Measurements from ENCODE around the gene C16orf46. TPM values are rescaled to one million over a fixed set of nuclear protein-coding genes. Genes with fewer than 3 reads are reported as not detected.

The C16orf46 gene
- total and polyA plus RNA-seq, 2 donors (not counting 3 experiments of a cell fraction or from before 2014, with no cell fraction given), result 0.26 TPM; not detected in 1

- TF ChIP-seq CTCF (IDR thresholded peaks at IDR 0.05; ENCODE audit: extremely low read depth in 1 of 2, insufficient read depth in 1 of 2, low read depth in 1 of 2, low read length in 2 of 2) (no peak), FOS (IDR thresholded peaks at IDR 0.05; ENCODE audit: borderline replicate concordance, insufficient read depth, low read length) (no peak), POLR2AphosphoS5 (IDR thresholded peaks at IDR 0.05; ENCODE audit: insufficient read depth, low read depth, low read length) (no peak), MYC (IDR thresholded peaks at IDR 0.05; ENCODE audit: low read depth, low read length) (no peak), GATA2 (IDR thresholded peaks at IDR 0.05; ENCODE audit: insufficient read depth, insufficient read length, low read depth, low read length) (no peak), MAX (IDR thresholded peaks at IDR 0.05; ENCODE audit: insufficient read depth, insufficient read length) (no peak), POLR2A (IDR thresholded peaks at IDR 0.05; ENCODE audit: low read depth, low read length) (no peak), EZH2 (IDR thresholded peaks at IDR 0.05; ENCODE audit: borderline replicate concordance, low read depth, low read length, severe bottlenecking) (no peak), JUN (IDR thresholded peaks at IDR 0.05; ENCODE audit: borderline replicate concordance, insufficient read depth, insufficient read length, low read depth) (no peak)
- ChIA-PET POLR2A (no interaction called here), CTCF (no interaction called here)
- Histone ChIP-seq H3K9me1 (replicated peaks; ENCODE audit: control insufficient read depth, extremely low read depth, insufficient read depth, low read length) (no peaks in the 10 kb centered on the region), H3K79me2 (ENCODE audit: control insufficient read depth, insufficient read depth, low read length) (peaks cover 19% of the 10 kb centered on the region), H3K9ac (replicated peaks; ENCODE audit: extremely low read depth, insufficient read depth, low read length) (no peak overlapping the region), H3K4me2 (ENCODE audit: insufficient read depth, low read length) (peak overlapping the region; percentile 77), H2AFZ (ENCODE audit: low read depth, low read length) (peak overlapping the region; percentile 91), H4K20me1 (replicated peaks; ENCODE audit: control insufficient read depth, extremely low read depth, insufficient read depth, low read length) (no peaks in the 10 kb centered on the region), H3K27ac (ENCODE audit: insufficient read depth, low read depth, low read length) (no peak overlapping the region), H3K36me3 (ENCODE audit: control insufficient read depth in 2 of 2, extremely low read depth in 1 of 2, insufficient read depth in 2 of 2, low read length in 2 of 2) (no peaks in the 10 kb centered on the region), H3K4me3 (replicated peaks in 1 of 3; ENCODE audit: insufficient read depth in 1 of 3, low read depth in 1 of 3, low read length in 3 of 3) (peak overlapping the region in 1 of 3 experiments; percentile 49), H3K27me3 (ENCODE audit: control insufficient read depth in 2 of 2, insufficient read depth in 2 of 2, low read length in 2 of 2) (peaks cover 2 to 4% of the 10 kb centered on the region in 2 experiments), H3K4me1 (ENCODE audit: control insufficient read depth, extremely low read depth, insufficient read depth, low read length) (peaks cover 7% of the 10 kb centered on the region), H3K9me3 (replicated peaks; ENCODE audit: control insufficient read depth, insufficient read depth, low read length) (no peaks in the 10 kb centered on the region)
- BruUV-seq (replicated peaks), result no TSS peak
- DNase-seq (ENCODE audit: low read depth, low spot score), result no peak
- intact Hi-C loops (cut with micrococcal nuclease) (loop anchor here (1.0 to 5.0 kb wide), 5 partner anchors 19 to 159 kb away; partner anchors contain the start of genes C16orf46 and CENPN), dilution Hi-C loops (cut with MboI; ENCODE audit: extremely low pct_ligation_motif_present, low sequenced_read_pairs) (no loop called here)
- no peak for FAIRE-seq
Observed at GRCh38 chr16:81096715-81097208, 19.7 kb upstream of the C16orf46 start.

Data from endothelial cell of umbilical vein (primary cell).